ENCODE data around the gene S100A6. TPM values are rescaled to one million over a fixed set of nuclear protein-coding genes. Genes with fewer than 3 reads are reported as not detected.

Gene S100A6
- total and polyA plus RNA-seq, 12 donors: 237 to 2,261 (median 309) TPM

DNA sequence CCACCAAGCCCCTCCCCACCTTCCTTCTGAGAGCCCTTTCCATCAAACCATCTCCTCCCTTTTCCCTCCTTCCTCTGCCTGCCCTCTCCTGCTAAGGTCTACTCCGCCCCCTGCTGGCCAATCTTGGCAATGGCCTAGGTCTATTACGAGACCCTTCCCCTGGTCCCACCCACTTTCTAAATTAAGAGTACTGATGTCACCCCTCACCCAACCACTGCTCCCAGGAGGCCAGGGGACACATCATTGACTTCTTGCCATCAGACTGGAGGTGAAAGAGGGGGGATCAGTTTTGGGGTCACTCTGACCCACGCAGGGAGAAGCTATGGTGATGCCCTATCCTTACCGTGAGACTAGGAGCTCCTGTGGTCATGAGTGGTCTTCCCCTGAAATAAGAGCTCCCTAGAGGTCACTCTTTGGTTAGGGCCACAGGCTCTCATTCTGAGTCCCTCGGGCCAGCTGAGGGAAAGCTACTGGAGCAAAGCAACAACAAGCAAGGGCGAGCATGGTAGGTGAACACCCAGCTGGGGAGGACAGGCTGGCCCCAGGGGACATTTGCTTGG is 40.7 kb downstream of the S100A6 start:
- no peaks in the 10 kb centered on the region for H3K27me3 ChIP-seq
- DNase-seq (peak; percentile 79 to 83), ATAC-seq (peak; percentile 32 to 85 (median 72))
- no peak overlapping the region for H3K27ac ChIP-seq
- intact Hi-C loops (cut with DNase I): loop anchor here in 9 of 10 donors (1.0 to 2.0 kb wide), 7 partner anchors 28 to 144 kb away; no protein-coding TSS in a partner anchor
- H3K4me1 ChIP-seq: peaks cover 0 to 22% (median 15%) of the 10 kb centered on the region in 9 donors
- WGBS, 2 donors: 36 to 37% methylated on average over 6 of the region's 6 CpGs
- H3K9me3 ChIP-seq: no peaks in the 10 kb centered on the region
- TF ChIP-seq, protein P1, sequence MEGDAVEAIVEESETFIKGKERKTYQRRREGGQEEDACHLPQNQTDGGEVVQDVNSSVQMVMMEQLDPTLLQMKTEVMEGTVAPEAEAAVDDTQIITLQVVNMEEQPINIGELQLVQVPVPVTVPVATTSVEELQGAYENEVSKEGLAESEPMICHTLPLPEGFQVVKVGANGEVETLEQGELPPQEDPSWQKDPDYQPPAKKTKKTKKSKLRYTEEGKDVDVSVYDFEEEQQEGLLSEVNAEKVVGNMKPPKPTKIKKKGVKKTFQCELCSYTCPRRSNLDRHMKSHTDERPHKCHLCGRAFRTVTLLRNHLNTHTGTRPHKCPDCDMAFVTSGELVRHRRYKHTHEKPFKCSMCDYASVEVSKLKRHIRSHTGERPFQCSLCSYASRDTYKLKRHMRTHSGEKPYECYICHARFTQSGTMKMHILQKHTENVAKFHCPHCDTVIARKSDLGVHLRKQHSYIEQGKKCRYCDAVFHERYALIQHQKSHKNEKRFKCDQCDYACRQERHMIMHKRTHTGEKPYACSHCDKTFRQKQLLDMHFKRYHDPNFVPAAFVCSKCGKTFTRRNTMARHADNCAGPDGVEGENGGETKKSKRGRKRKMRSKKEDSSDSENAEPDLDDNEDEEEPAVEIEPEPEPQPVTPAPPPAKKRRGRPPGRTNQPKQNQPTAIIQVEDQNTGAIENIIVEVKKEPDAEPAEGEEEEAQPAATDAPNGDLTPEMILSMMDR (IDR thresholded peaks at IDR 0.05): peak; percentile 91 to 96 (median 94)
- no peak overlapping the region for H3K4me3 ChIP-seq
- no peaks in the 10 kb centered on the region for H3K36me3 ChIP-seq

DNA sequence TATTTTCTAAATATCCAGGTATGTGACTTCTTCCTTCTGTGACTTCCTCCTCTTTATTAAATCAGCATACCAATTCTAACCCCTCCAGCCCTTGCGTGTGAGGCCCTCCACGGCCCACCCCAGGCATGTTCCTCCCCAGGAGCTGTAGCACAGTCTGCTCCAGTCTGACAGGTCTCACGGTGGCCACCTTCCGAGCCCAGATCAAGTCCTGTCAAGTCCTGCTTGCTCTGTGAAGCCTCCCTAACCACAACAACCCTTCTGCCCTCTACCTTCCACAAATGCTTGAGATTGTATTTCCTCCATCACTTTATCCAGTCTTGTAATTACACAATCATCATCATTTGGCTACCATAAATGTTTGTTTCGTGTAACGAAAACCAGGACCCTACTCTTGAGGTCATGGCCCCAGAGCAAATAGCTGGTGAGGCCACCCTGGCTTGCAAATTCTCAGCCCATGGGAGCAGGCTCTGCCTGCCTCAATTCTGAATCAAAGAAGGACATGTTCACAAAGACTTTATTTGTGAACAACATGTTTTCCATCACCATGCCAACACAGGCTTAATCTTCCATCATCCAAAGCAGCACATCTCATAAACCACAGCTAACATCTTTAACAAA is 42.3 kb downstream of the S100A6 start:
- H3K36me3 ChIP-seq: no peaks in the 10 kb centered on the region
- TF ChIP-seq, protein P1 (IDR thresholded peaks at IDR 0.05): no peak
- ATAC-seq: no peak
- no peak overlapping the region for H3K4me3 ChIP-seq
- no peak for DNase-seq
- H3K27ac ChIP-seq: peak overlapping the region in 2 of 10 donors; percentile 26 to 32
- peaks cover 0 to 33% (median 17%) of the 10 kb centered on the region in 9 donors for H3K4me1 ChIP-seq
- no peaks in the 10 kb centered on the region for H3K9me3 ChIP-seq
- WGBS, 2 donors: 76 to 78% methylated on average over 6 of the region's 6 CpGs
- no peaks in the 10 kb centered on the region for H3K27me3 ChIP-seq
- intact Hi-C loops (cut with DNase I): loop anchor here in 1 of 10 donors (2.0 kb wide), 1 partner anchor 141 kb away; no protein-coding TSS in a partner anchor

DNA sequence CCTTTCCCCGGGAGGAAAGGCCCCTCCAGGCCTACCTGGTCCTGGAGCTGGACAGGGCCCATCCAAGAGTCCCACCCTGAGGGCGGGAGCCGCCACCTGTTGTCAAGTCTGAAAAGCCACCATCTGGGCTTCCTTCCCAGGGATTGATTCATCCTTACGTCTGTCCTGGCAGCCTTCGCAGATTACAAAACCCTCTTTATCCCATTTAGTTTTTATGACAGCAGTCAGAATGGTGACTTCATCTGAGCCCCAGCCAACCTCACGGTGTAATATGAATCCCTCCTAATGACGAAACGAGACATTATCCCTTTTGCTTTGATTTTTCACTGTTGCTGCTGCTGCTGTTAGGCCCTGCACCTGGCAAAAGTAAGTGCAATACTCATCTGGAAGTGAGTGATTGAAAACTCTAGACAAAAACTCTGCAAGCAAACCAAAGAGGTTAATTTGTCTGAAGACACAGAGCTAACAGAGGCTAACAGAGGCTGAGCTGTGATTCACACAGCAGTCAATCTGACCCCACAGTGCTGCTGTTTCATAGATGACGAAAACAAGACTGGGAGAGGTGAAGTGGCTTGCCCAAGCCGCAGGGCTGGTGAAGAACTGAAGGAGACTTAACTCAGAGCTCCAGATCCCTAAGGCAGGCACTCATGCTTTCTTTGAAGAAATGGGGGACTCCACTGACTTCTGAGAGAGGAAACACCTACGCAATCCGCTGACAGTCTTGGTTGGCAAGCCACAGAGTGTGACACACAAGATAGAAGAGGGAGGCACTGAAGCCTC is 45.3 kb downstream of the S100A6 start:
- H3K9me3 ChIP-seq: no peaks in the 10 kb centered on the region
- no peaks in the 10 kb centered on the region for H3K27me3 ChIP-seq
- ATAC-seq (peak; percentile 40 to 85 (median 62)), DNase-seq (peak; percentile 52 to 75)
- H3K4me3 ChIP-seq: no peak overlapping the region
- H3K4me1 ChIP-seq: peaks cover 0 to 35% (median 20%) of the 10 kb centered on the region in 9 donors
- H3K36me3 ChIP-seq: no peaks in the 10 kb centered on the region
- WGBS, 2 donors: 39 to 51% methylated on average over 12 of the region's 12 CpGs
- H3K27ac ChIP-seq: peak overlapping the region in 9 of 10 donors; percentile 34 to 75 (median 65)
- TF ChIP-seq, protein P1 (IDR thresholded peaks at IDR 0.05): no peak
- intact Hi-C loops (cut with DNase I): loop anchor here in 1 of 10 donors (1.0 kb wide), 1 partner anchor 8 kb away; no protein-coding TSS in a partner anchor

DNA sequence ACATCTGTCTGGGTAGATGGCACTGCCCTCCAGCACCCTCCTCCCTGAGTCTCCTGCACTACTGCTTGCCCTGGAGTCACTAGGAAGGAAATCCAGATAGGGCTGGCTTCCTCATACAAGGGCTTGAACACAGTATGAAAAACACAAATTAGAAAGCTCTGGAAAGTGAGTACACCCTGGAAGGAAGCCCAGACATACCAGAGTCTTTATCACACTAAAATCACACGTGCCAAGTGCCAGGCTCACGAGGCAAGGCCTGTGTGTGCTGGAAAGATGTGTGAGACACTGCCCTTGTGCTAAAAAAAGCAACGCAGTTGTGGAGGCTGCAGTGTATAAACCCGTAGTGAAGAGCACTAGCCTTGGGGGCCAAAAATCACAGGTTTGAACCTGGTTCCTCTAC is 47.1 kb downstream of the S100A6 start:
- peak in 1 of 2 donors; percentile 49 for DNase-seq
- ATAC-seq: peak; percentile 49 to 81 (median 72)
- H3K27me3 ChIP-seq: peaks cover 0 to 4% (median 0%) of the 10 kb centered on the region in 7 donors
- 18 to 27% methylated on average over 4 of the region's 4 CpGs for WGBS, 2 donors
- no peaks in the 10 kb centered on the region for H3K9me3 ChIP-seq
- no peaks in the 10 kb centered on the region for H3K36me3 ChIP-seq
- no peak overlapping the region for H3K4me3 ChIP-seq
- H3K27ac ChIP-seq: peak overlapping the region in 6 of 10 donors; percentile 31 to 75 (median 64)
- peaks cover 0 to 28% (median 14%) of the 10 kb centered on the region in 9 donors for H3K4me1 ChIP-seq
- TF ChIP-seq, protein P1 (IDR thresholded peaks at IDR 0.05): no peak
- intact Hi-C loops (cut with DNase I): no loop called here

All from heart right ventricle (tissue), 16 donors.